Glomerular visceral epithelial cell (primary cell): ENCODE measurements around the gene ATM.
"Not testable (repeated sequence)": the region's sequence is repeated elsewhere in the genome, so short reads cannot be mapped to it uniquely, and the experiment has no call there.

Experiments
- DNase-seq: peaks from one replicate; pipeline ENCODE4 v3.0.0-alpha.2; 2016; ENCODE audit errors: extremely low spot score

Gene ATM

DNA sequence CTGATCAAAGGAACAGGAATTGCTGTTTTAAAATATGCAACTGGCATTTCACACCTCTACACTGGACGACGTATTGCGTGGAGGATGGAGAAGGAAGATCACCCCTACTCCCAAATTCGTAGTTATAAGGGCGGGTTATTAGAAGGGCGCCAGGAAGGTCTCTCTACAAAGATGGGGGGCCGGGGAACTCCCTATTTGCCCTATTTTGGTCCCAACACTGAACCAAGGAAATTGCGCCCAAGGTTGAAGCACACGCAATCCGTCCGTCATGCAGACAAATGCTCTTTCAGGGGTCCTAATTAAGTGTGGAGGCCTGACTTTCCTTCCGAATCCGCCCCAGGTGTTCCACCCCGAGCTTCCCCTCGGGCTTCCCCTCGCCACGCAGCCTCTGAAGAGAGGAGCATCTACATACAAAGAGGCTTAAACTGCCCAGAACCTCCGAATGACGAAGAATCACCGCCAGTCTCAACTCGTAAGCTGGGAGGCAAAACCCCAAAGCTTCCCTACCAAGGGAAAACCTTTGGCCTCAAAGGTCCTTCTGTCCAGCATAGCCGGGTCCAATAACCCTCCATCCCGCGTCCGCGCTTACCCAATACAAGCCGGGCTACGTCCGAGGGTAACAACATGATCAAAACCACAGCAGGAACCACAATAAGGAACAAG, 825 bp upstream of the ATM start:
- DNase-seq, result no peak

DNA sequence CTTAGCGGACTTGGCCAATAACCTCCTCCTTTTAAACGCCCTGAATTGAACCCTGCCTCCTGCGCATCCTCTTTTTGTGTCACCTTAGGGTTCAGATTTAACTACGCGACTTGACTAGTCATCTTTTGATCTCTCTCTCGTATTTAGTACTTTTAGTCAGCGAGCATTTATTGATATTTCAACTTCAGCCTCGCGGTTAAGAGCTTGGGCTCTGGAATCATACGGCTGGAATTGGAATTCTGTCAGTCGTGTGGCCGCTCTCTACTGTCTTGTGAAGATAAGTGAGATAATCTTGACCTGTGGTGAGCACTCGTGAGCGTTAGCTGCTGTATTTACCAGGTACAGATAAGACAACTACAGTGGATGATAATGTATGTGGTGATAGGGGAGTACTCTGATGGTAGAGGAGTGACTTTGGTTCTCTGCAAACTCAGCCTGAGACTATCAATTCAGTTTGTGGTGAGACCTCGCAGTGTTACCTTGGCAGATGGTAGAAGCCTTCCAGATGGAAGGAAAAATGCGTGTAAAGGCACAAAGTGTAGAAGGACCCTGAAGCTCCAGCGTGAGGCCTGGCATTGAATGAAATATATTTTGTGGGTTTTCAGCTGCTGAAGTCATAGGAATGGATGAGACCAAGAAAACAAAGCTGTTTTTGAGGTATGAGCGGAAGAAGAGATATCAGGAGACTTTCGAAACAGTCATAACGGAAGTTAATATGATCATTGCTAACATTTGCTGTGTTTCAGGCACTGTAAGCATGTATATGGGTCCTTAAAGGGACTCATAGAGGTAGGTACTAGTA, 682 bp downstream of the ATM start:
- no peak for DNase-seq

DNA sequence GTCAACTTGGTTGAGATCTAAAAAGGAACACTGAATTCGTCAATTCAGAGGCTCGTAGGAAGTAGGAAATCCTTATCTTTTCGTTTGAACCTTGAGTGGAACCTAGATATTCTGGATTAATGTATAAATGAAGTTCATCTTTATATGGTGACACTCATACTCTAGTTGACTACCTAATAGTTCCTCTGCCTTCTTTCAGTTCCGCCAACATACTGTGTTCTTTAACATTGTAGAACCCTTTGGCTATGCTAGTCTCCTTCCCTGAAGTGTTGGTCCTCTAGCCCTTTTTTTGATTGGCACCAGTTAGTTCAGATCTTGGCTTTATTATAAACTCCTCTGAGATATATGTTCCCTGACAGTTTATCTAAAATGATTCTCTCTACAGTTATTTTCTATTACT, 1.5 kb downstream of the ATM start:
- no peak for DNase-seq

DNA sequence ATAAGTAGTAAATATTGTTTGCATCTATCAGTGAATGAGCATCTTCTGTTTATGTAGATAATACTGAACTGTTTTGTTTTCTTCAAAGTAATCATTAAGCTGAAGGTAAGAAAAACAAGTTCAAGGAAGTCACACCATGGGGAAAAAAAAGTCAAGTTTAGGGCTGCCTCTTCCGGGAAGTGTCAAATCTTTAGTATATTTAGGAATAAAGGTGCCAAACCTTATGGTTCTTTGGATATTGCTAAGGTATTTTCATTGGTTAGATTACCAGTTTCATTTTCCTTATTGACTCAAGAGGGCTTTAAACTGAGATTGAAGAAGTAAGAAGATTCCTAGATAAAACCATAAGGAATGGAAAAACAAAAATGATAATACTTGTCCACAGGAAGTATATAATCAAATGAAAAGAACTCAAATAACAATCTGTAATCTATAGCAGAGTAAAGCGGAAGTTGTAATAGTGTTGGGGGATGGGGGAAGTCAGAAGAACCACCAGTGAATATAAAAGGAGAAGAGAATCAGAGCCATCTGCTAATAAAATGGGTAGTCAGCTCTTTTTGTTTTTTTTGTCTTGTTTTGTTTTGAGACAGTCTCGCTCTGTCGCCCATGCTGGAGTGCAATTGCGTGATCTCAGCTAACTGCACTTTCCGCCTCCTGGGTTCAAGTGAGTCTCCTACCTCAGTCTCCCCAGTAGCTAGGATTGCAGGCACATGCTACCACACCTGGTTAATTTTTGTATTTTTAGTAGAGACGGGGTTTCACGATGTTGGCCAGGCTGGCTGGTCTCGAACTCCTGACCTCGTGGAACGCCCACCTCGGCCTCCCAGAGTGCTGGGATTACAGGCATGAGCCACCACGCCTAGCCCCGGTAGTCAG, 2.3 kb downstream of the ATM start:
- DNase-seq, result no peak

DNA sequence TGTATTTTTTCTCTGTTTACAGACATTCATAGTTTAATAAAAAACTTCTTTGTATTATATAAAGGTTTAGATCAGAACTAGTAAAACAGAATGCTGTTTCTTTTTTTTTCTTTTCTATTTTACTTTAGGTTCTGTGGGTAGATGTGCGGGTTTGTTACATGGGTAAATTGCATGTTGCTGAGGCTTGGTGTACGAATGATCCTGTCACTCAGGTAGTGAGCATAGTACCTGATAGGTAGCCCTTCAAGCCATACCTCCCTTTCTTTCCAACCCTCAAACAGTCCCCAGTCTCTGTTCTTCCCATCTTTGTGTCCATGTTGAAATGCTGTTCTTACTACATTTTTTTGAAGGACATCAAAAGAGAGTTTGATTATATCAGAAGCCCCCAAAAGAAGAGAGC, 3.2 kb downstream of the ATM start:
- no peak for DNase-seq

DNA sequence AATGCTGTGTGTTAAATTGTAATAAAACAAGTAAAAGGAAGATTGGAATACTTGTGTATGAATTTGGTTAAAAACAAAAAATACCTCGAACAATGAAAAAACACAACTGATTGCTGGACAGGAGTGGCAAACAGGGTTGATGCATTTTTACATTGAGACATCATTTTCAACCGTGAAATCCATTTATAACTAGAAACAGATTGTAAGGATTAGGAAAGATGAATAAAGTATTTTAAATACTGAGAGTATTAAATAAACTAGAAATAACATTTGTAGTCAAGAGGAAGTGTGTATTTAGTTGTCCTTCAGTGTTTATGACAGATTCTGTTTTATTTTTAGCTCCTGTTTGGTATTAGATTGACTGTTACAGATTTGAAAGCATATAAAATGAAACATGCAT, 5.4 kb downstream of the ATM start:
- DNase-seq, result no peak

DNA sequence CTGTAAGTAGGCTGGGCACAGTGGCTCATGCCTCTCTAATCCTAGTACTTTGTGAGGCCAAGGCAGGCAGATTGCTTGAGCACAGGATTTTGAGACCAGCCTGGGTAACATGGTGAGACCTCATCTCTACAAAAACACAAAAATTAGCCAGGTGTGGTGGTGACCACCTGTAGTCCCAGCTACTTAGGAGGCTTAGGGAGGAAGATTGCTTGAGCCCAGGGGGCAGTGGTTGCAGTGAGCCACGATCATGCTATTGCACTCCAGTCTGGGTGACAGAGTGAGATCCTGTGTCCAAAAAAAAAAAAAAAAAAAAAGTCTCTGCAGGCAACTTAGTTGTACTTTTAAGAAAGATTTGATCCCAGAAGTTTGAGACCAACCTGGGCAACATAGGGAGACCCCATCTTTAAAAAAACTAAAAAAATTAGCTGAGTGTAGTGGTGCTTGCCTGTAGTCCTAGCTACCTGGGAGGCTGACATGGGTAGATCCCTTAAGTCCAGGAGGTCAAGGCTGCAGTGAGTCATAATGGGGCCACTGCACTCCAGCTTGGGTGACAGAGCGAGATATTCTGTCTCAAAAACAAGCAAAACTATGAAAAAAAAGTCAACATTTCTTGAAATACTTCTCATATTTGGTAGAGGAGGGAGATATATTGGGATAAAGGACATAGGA, 10.5 kb downstream of the ATM start:
- no peak for DNase-seq

DNA sequence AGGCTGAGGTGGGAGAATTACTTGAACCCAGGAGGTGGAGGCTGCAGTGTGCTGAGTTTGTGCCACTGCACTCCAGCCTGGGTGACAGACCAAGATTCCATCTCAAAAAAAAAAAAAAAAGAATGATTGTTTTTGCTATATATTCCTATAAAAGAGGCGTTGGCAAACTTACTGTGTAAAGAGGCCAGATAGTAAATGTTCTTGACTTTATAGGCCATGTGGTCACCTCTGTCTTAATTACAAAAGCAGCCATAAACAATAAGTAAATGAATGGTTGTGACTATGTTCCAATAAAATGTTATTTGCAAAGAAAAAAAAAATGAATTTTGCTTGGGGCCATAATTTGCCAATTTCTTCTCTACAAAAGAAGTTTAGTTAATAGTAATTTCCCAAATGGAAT, 12.3 kb downstream of the ATM start:
- DNase-seq, result no peak

DNA sequence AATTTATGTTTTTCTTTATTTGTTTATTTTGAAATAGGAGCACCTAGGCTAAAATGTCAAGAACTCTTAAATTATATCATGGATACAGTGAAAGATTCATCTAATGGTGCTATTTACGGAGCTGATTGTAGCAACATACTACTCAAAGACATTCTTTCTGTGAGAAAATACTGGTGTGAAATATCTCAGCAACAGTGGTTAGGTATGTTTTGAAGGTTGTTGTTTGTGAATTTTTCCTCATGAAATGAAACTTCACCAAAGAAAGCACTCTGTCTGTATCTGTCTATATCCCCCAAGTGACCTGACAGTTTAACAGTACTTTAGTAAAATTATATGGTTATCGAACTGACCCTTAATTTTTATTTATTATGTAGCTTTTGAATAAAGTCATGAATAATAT, 12.8 kb downstream of the ATM start:
- DNase-seq, result no peak

DNA sequence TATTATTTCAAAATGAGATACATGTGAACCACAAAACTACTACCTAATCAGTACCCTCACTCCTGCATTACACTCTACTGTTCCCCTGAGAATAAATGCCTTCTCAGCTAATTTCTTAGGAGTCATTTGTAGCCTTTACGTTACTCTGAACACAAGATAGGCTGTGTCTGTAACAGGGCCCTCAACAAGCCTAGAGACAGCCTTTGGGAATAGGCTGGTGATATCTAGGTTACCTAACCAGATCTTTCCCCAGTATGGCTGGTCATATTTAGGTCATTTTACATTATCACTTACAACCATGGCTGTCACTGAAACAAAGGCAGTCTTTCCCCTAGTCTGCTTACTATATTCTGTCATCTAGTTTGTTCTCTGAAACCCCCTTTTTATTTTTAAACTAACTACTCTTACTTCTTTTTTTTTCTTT, 14.2 kb downstream of the ATM start:
- no peak for DNase-seq

DNA sequence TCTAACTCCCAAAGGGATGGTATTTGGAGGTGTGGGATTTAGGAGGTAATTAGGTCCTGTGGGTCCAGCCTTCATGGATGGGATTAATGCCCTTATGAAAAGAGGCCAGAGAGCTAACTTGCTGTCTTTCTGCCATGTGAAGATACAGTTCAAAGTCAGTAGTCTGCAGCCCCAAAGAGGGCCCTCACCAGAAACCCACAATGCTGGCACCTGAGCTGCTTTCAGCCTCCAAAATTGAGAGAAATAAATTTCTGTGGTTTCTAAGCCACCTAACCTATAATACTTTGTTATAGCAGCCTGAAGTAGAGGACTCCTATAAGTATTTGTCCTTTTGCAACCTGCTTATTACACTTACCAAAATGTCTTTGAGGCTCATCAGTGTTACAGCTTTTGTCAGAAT, 16.2 kb downstream of the ATM start:
- DNase-seq, result no peak

DNA sequence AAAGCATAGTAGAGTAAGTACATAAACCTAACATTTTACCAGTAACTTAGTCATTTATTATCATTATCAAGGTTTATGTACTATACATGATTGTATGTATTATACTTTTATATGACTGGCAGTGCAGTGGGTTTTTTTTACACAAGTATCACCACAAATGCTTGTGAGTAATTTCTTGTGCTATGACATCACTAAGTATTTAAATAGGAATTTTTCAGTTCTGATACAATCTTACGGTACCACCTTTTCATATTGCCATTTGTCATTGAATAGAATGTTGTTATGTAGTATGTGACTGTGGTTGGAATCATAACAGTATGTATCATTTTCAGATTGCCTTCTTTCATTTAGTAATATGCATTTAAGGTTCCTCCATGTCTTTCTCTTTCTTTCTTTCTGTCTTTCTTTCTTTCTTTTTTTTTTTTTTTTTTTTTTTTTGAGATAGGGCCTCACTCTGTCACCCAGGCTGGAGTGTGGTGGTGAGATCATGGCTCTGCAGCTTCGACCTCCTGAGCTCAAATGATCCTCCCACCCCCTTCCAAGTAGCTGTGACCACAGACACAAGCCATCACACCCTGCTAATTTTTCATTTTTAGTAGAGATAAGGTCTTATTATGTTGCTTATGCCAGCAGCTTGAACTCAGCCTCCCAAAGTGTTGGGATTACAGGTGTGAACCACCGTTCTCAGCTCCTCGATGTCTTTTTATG, 18.6 kb downstream of the ATM start:
- DNase-seq, result no peak

DNA sequence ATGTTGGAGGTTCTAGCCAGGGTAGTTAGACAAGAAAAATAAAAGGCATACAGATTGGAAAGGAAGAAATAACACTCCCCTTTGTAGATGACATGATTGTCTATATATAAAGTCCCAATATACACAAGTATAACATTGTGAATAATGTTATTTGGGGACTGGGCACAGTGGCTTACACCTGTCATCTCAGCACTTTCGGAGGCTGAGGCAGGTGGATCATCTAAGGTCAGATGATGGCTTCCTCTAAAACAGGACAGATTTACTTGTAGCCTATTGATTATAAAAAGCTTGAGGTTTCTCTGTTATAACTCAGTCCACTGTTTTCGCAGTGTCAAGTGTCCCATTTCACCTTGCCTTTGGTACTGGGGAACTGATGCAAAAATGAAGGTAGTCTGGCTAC, 19.6 kb downstream of the ATM start:
- DNase-seq, result no peak

DNA sequence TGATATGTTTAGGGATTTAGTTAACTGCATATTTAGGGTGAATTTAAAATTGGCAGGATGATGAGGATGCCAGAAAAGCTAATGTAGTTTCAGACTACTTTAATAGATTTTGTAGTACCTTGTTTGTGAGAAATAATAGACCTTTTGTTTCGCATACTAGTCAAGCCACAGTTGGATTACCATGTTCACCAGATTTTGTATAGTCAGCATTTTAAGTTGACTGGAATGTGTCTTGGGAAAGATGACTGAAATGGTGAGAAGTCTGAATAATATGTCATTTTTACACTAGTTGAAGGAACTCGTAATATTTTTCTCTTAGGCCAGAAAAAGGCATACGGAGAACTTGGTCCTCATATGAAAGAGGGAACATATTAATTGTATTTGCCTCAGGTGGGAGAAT, 23.4 kb downstream of the ATM start:
- no peak for DNase-seq

DNA sequence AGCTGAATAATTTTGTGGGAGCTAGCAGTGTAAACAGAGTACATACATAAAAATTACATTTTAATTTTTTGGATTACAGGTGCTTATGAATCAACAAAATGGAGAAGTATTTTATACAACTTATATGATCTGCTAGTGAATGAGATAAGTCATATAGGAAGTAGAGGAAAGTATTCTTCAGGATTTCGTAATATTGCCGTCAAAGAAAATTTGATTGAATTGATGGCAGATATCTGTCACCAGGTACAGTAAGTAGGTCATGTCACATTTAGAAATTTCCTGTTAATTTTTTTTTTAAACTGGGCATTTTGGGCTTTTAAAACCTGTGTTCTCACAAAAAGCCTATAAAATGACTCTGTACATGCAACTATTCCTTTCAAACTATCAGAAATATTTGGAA, 24.0 kb downstream of the ATM start:
- DNase-seq, result no peak

DNA sequence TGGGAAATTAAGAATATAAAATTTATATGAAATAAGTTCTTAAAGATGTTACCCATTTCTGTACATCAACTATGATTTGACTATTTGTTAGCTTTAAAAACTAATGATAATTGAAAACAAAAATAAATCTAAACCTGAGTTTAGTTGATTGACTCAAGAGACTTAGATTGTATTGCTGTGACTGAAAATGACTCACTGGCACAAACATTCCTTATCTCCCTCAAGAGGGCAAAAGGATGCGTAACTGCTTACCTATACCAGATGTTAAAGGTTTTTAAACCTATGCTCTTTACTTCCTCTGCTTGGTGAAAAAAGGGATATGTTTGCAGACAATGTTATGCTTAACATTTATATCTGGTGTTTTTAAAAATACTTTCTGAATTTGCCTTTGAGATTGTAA, 30.3 kb downstream of the ATM start:
- DNase-seq, result no peak

DNA sequence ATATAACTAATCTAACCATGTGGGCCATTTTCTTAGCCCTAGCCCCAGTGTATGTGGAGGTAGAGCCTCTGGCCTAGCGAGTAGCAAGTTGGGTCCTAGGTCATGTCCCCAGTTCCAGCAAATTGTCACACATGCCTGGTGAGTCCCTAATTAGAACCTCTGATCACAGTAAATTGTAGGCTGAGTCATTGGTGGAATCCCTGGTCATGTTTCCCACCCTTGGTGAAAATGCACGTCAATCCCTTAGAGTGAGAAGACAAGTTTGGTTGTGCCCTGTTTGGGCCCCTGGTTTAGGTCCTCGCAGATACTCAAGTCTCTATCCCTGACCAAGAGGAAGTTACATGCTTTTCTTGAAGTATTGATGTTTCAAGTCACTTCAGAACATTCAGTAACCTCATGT, 46.7 kb downstream of the ATM start:
- DNase-seq, result no peak

DNA sequence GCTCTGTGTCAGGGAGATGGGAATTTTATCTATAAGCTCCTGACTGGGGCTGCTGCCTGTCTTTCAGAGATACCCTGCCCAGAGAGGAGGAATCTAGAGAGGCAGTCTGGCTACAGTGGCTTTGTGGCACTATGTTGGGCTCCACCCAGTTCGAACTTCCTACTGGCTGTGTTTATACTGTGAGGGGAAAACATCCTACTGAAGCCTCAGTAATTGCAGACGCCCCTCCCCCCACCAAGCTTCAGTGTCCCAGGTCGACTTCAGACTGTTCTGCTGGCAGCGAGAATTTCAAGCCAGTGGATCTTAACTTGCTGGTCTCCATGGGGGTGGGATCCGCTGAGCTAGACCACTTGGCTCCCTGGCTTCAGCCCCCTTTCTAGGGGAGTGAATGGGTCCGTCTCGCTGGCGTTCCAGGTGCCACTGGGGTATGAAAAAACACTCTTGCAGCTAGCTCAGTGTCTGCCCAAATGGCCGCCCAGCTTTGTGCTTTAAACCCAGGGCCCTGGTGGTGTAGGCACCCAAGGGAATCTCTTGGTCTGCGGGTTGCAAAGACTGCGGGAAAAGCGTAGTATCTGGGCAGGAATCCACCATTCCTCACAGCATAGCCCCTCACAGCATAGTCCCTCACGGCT, 54.2 kb downstream of the ATM start:
- not testable (repeated sequence) for DNase-seq

DNA sequence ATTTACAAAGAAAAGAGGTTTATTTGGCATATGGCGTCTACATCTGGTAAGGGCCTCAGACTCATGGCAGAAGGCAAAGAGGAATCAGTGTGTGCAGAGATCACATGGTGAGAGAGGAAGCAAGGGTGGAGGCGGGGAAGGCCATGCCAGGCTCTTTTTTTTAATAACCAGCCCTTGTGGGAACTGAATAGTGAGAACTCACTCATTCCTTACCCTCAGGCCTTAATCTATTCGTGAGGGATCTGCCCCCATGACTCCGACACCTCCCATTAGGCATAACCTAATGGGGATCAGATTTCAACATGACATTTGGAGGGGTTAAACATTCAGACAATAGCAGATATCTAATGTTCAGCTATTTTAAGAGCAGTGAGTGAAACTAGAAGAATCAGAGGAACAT, 55.7 kb downstream of the ATM start:
- DNase-seq, result no peak

DNA sequence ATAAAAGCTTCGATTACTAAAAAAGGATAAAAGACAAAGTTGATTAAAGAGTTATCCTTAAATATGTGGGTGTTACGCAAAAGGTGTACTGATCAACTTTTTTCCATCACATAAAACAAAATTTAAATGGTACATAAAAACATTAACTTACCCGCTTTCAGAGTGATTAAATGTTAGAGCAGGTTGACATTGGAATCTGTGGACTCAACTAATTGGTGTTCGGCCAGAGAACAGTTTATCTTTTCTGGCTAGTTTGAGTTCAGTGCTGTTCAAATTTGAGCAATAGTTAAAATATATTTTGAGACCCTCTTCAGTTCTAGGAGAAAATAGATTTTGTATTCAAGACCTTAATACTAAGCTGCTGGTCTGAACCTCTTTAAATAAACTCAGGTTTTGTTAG, 56.1 kb downstream of the ATM start:
- no peak for DNase-seq

DNA sequence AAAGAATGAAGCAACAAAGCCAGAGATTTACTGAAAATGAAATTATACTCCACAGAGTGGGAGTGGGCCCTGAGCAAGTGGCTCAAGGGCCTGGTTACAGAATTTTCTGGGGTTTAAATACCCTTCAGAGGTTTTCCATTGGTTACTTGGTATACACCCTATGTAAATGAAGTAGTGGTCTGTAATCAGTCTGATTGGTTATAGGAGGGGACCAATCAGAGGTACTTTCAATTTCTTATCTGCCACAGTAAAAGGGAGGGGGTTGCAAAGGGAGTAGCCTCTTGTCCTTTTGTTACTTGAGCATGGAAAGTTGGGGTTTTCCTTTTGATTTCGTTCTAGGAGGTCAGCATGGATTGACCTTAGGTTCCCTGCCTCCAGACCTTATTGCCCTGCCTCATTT, 63.5 kb downstream of the ATM start:
- DNase-seq, result no peak
